Karpas-422 (cell line): Measurements from ENCODE around the gene ANAPC10. TPM values are rescaled to one million over a fixed set of nuclear protein-coding genes. Genes with fewer than 3 reads are reported as not detected.

Experiments
- DNase-seq: peaks from one replicate; pipeline ENCODE4 v3.0.0-alpha.2; 2015
- H2AFZ ChIP-seq: fragments of 200-600 bp; sonication (generic); 2 replicates; pipeline ENCODE4 v1.6.1; 2014; ENCODE audit warnings: antibody characterized with exemption, low read length, mixed read lengths
- H3K27ac ChIP-seq: fragments of 200-600 bp; sonication (generic); 2 replicates; pipeline ENCODE4 v1.5.1; 2014; ENCODE audit warnings: mild to moderate bottlenecking, low read length, moderate library complexity
- H3K27me3 ChIP-seq: fragments of 200-600 bp; sonication (generic); 2 replicates; pipeline ENCODE4 v1.6.1; 2014; ENCODE audit warnings: low read length, mixed read lengths
- H3K36me3 ChIP-seq: fragments of 200-600 bp; sonication (generic); 2 replicates; pipeline ENCODE4 v1.6.1; 2014; ENCODE audit warnings: low read length, mixed read lengths; ENCODE audit not compliant: insufficient read depth
- H3K4me1 ChIP-seq: fragments of 200-600 bp; sonication (generic); 2 replicates; pipeline ENCODE4 v1.6.1; 2014; ENCODE audit warnings: mild to moderate bottlenecking, low read length, mixed read lengths
- H3K4me2 ChIP-seq: fragments of 200-600 bp; sonication (generic); 2 replicates; pipeline ENCODE4 v1.6.1; 2014; ENCODE audit warnings: low read length, low read depth, mild to moderate bottlenecking; ENCODE audit not compliant: poor library complexity, severe bottlenecking
- H3K4me3 ChIP-seq: fragments of 200-600 bp; sonication (generic); 2 replicates; pipeline ENCODE4 v1.5.1; 2014; ENCODE audit warnings: mild to moderate bottlenecking, antibody characterized with exemption, low read length, mixed read lengths
- H3K79me2 ChIP-seq: fragments of 200-600 bp; sonication (generic); 2 replicates; pipeline ENCODE4 v1.6.1; 2014; ENCODE audit warnings: mild to moderate bottlenecking, low read length, mixed read lengths
- H3K9ac ChIP-seq: fragments of 200-600 bp; sonication (generic); 2 replicates; pipeline ENCODE4 v1.6.0; 2014; ENCODE audit warnings: low read length
- H3K9me2 ChIP-seq: fragments of 200-600 bp; sonication (generic), shearing (Covaris generic); replicated peaks from 2 replicates; pipeline ENCODE4 v1.6.0; 2014; ENCODE audit warnings: mild to moderate bottlenecking, low read length, moderate library complexity; ENCODE audit not compliant: insufficient read depth
- H3K9me3 ChIP-seq: fragments of 300-700, 200-600 bp; sonication (generic); 2 replicates; pipeline ENCODE4 v1.6.1; 2014; ENCODE audit warnings: low read length, mixed read lengths
- H4K20me1 ChIP-seq: fragments of 200-600 bp; sonication (generic); 2 replicates; pipeline ENCODE4 v1.6.1; 2014; ENCODE audit warnings: mild to moderate bottlenecking, antibody characterized with exemption, low read length, low read depth; ENCODE audit not compliant: insufficient read depth
- total RNA-seq: library from RNA; depleted of rRNA; stranded (reverse); fragments of >200 nt; shearing (Covaris generic); gene quantifications from 2 replicates; pipeline ENCODE4 v1.2.3, GENCODE V29; 2014; ENCODE audit warnings: low replicate concordance

ANAPC10 gene
- total RNA-seq, 1 experiment from 2014 or later: 75.3 TPM

- Histone ChIP-seq H3K4me1 (peaks cover 41% of the 10 kb centered on the region), H3K79me2 (peaks cover 89% of the 10 kb centered on the region), H3K36me3 (peaks cover 90% of the 10 kb centered on the region), H4K20me1 (no peaks in the 10 kb centered on the region), H3K4me3 (no peak overlapping the region), H3K27me3 (no peaks in the 10 kb centered on the region), H3K9me3 (no peaks in the 10 kb centered on the region), H3K9ac (no peak overlapping the region), H3K27ac (no peak overlapping the region), H2AFZ (no peak overlapping the region), H3K4me2 (no peak overlapping the region), H3K9me2 (no peaks in the 10 kb centered on the region)
- no peak for DNase-seq
Observed at GRCh38 chr4:145108128-145108527, 10.1 kb upstream of the ANAPC10 start.

- Histone ChIP-seq H3K36me3 (peaks cover 81% of the 10 kb centered on the region), H3K4me3 (no peak overlapping the region), H3K27ac (no peak overlapping the region), H2AFZ (no peak overlapping the region), H3K4me1 (peaks cover 48% of the 10 kb centered on the region), H3K9me2 (no peaks in the 10 kb centered on the region), H3K4me2 (no peak overlapping the region), H3K9me3 (no peaks in the 10 kb centered on the region), H3K79me2 (peaks cover 89% of the 10 kb centered on the region), H3K27me3 (no peaks in the 10 kb centered on the region), H3K9ac (no peak overlapping the region), H4K20me1 (peaks cover 4% of the 10 kb centered on the region; the same call in 1 of the 2 replicates)
- no peak for DNase-seq
Observed at GRCh38 chr4:145107126-145107525, 9.1 kb upstream of the ANAPC10 start.

GRCh38 chr4:145103496-145103895 is 5.5 kb upstream of the ANAPC10 start:
- no peak for DNase-seq
- Histone ChIP-seq H3K4me3 (no peak overlapping the region), H3K4me1 (peaks cover 59% of the 10 kb centered on the region), H3K79me2 (peaks cover 97% of the 10 kb centered on the region), H3K27ac (no peak overlapping the region), H2AFZ (no peak overlapping the region), H3K9ac (no peak overlapping the region), H3K36me3 (peaks cover 71% of the 10 kb centered on the region), H3K4me2 (peak overlapping the region; percentile 12), H3K9me3 (no peaks in the 10 kb centered on the region), H4K20me1 (peaks cover 19% of the 10 kb centered on the region; the same call in 1 of the 2 replicates), H3K27me3 (no peaks in the 10 kb centered on the region), H3K9me2 (no peaks in the 10 kb centered on the region; the same call in 1 of the 2 replicates)

- Histone ChIP-seq H3K9me2 (no peaks in the 10 kb centered on the region; the same call in 1 of the 2 replicates), H3K9me3 (no peaks in the 10 kb centered on the region), H3K4me1 (peaks cover 51% of the 10 kb centered on the region), H3K36me3 (peaks cover 63% of the 10 kb centered on the region), H2AFZ (no peak overlapping the region), H3K4me3 (no peak overlapping the region), H3K79me2 (peaks cover 96% of the 10 kb centered on the region), H3K4me2 (peak overlapping the region; percentile 1), H3K27ac (no peak overlapping the region), H3K27me3 (no peaks in the 10 kb centered on the region), H3K9ac (no peak overlapping the region), H4K20me1 (peaks cover 19% of the 10 kb centered on the region; the same call in 1 of the 2 replicates)
- no peak for DNase-seq
Observed at GRCh38 chr4:145102619-145103018, 4.6 kb upstream of the ANAPC10 start.

- H3K79me2 ChIP-seq: peaks cover 96% of the 10 kb centered on the region
- peak overlapping the region; percentile 86 for H3K4me2 ChIP-seq
- peaks cover 48% of the 10 kb centered on the region for H3K4me1 ChIP-seq
- no peaks in the 10 kb centered on the region for H3K27me3 ChIP-seq
- no peak overlapping the region for H3K9ac ChIP-seq
- peaks cover 19% of the 10 kb centered on the region; the same call in 1 of the 2 replicates for H4K20me1 ChIP-seq
- peaks cover 49% of the 10 kb centered on the region for H3K36me3 ChIP-seq
- DNase-seq: no peak
- H3K4me3 ChIP-seq: no peak overlapping the region
- no peaks in the 10 kb centered on the region for H3K9me3 ChIP-seq
- no peak overlapping the region for H2AFZ ChIP-seq
- no peaks in the 10 kb centered on the region; the same call in 1 of the 2 replicates for H3K9me2 ChIP-seq
- no peak overlapping the region for H3K27ac ChIP-seq
Observed at GRCh38 chr4:145101091-145101490, 3.1 kb upstream of the ANAPC10 start.

GRCh38 chr4:145099653-145100052 is 1.7 kb upstream of the ANAPC10 start:
- Histone ChIP-seq H3K4me3 (peak overlapping the region; percentile 85), H3K4me2 (peak overlapping the region; percentile 86), H2AFZ (no peak overlapping the region), H3K9me2 (no peaks in the 10 kb centered on the region; the same call in 1 of the 2 replicates), H3K27ac (peak overlapping the region; percentile 47; the same call in 1 of the 2 replicates), H3K79me2 (peaks cover 97% of the 10 kb centered on the region), H3K9ac (peak overlapping the region; percentile 85), H4K20me1 (peaks cover 19% of the 10 kb centered on the region; the same call in 1 of the 2 replicates), H3K4me1 (peaks cover 44% of the 10 kb centered on the region), H3K9me3 (no peaks in the 10 kb centered on the region), H3K27me3 (no peaks in the 10 kb centered on the region), H3K36me3 (peaks cover 48% of the 10 kb centered on the region)
- peak; percentile 72 for DNase-seq

- peak overlapping the region; percentile 86 for H3K4me2 ChIP-seq
- no peaks in the 10 kb centered on the region; the same call in 1 of the 2 replicates for H3K9me2 ChIP-seq
- H3K36me3 ChIP-seq: peaks cover 49% of the 10 kb centered on the region
- H4K20me1 ChIP-seq: peaks cover 19% of the 10 kb centered on the region; the same call in 1 of the 2 replicates
- DNase-seq: peak; percentile 83
- H3K4me1 ChIP-seq: peaks cover 44% of the 10 kb centered on the region
- no peaks in the 10 kb centered on the region for H3K27me3 ChIP-seq
- H3K9me3 ChIP-seq: no peaks in the 10 kb centered on the region
- H3K4me3 ChIP-seq: peak overlapping the region; percentile 85
- peaks cover 97% of the 10 kb centered on the region for H3K79me2 ChIP-seq
- peak overlapping the region; percentile 85 for H3K9ac ChIP-seq
- H2AFZ ChIP-seq: peak overlapping the region; percentile 46; the same call in 1 of the 2 replicates
- peak overlapping the region; percentile 47; the same call in 1 of the 2 replicates for H3K27ac ChIP-seq
Observed at GRCh38 chr4:145098675-145099037, 660 bp upstream of the ANAPC10 start.

- H4K20me1 ChIP-seq: peaks cover 18% of the 10 kb centered on the region; the same call in 1 of the 2 replicates
- H3K4me3 ChIP-seq: peak overlapping the region; percentile 85
- H3K27me3 ChIP-seq: no peaks in the 10 kb centered on the region
- H2AFZ ChIP-seq: peak overlapping the region; percentile 32; the same call in 1 of the 2 replicates
- H3K27ac ChIP-seq: peak overlapping the region; percentile 72
- peak overlapping the region; percentile 86 for H3K4me2 ChIP-seq
- no peaks in the 10 kb centered on the region; the same call in 1 of the 2 replicates for H3K9me2 ChIP-seq
- H3K79me2 ChIP-seq: peaks cover 97% of the 10 kb centered on the region
- H3K4me1 ChIP-seq: peaks cover 40% of the 10 kb centered on the region
- peaks cover 56% of the 10 kb centered on the region for H3K36me3 ChIP-seq
- H3K9ac ChIP-seq: peak overlapping the region; percentile 85
- H3K9me3 ChIP-seq: no peaks in the 10 kb centered on the region
- peak; percentile 68 for DNase-seq
Observed at GRCh38 chr4:145097331-145097820, 620 bp downstream of the ANAPC10 start.
